Activated CD4-positive, alpha-beta T cell treated with anti-CD3 and anti-CD28 coated beads, Interleukin-10, Interleukin-2, amounts not matched to agents 100 ng/mL and 50 ng/mL, durations not matched to agents 16 hours and 8 hours (primary cell): ENCODE data around the gene PTPRN2.

Experiments
- DNase-seq: peaks from one replicate; pipeline ENCODE4 v3.0.0-alpha.2; 2020

PTPRN2 gene

GRCh38 chr7:157522189-157522588 is 1065.4 kb downstream of the PTPRN2 start:
- no peak for DNase-seq

GRCh38 chr7:157521752-157522151 is 1065.9 kb downstream of the PTPRN2 start:
- no peak for DNase-seq

DNA sequence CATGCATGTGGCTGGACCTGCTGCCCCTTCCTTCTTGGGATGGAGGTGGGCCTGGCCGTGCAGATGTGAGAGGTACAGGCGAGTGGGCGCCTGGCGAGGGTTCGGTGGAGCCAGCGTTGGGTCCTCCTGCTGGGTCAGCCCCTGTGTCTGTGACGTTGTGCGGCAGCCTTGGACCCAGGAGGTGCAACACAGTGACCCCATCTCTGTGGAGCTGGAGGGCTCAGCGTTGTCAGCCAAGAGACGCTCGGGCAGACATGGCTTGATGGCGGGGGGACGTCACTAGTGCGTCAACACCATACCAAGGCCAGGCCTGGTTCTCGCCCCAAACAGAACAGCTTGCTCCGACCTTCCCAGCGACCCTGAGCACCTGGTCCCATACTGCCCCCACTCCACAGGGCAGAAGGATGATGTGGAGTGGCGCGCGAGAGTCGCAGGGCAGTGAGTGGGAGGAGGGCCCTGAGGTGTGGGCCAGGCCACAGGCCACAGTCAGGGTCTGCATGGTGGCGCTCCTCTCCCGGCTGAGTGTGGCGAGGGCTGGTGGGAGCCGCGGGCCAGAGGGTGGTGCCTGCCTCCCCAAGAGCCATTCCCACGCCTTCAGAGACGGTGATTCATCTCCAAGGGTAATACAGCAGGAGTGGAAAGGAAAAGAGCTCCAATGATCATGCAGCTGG is 1066.4 kb downstream of the PTPRN2 start:
- no peak for DNase-seq

GRCh38 chr7:157520249-157520648 is 1067.4 kb downstream of the PTPRN2 start:
- no peak for DNase-seq

- no peak for DNase-seq
Measured at GRCh38 chr7:157519798-157520244, 1067.8 kb downstream of the PTPRN2 start.

DNA sequence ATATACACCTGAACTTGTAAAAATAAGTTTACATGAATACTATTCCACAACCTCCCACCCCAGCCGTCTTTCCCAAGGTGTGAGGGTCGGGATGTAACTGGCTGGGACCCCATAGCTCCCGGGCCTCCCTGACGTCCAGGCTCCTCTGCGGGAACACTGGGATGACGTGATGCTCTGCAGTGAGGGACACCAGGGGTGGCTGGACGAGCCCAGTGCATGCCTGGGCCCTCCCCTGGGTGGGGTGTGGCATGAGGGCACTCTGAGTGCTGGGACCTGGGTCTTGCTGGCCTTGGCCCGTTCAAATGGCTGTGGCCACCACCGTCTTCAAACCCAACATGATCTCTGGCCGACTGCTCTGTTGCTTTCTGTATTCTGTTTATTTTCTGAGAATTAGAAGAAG is 1068.4 kb downstream of the PTPRN2 start:
- no peak for DNase-seq

DNA sequence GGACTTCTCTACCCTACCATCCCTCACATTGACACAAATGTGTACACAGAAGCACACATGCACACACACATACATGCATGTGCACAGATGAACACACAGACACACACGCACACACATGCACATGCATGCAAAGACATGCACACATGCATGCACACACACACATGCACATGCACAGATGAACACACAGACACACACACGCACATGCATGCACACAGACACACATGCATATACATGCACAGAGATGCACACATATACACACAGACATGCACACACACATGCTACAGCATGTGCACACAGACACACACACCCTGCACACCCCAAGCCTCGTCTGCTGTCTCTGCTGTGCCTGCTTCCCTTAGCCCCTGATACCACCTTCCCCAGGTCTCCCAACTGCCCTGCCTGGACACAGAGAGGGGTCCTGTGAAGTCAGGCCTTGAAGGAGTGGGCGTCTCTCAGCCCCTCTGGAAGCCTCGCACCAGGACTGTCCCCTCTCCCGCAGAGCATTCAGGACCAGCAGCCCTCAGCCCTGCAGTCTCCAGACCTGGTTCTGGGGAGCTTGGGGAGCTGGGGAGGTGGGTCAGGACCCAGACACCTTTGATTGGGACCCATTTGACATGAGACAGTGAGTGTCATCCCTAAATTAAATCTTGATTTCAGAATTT is 1069.0 kb downstream of the PTPRN2 start:
- DNase-seq = no peak

DNA sequence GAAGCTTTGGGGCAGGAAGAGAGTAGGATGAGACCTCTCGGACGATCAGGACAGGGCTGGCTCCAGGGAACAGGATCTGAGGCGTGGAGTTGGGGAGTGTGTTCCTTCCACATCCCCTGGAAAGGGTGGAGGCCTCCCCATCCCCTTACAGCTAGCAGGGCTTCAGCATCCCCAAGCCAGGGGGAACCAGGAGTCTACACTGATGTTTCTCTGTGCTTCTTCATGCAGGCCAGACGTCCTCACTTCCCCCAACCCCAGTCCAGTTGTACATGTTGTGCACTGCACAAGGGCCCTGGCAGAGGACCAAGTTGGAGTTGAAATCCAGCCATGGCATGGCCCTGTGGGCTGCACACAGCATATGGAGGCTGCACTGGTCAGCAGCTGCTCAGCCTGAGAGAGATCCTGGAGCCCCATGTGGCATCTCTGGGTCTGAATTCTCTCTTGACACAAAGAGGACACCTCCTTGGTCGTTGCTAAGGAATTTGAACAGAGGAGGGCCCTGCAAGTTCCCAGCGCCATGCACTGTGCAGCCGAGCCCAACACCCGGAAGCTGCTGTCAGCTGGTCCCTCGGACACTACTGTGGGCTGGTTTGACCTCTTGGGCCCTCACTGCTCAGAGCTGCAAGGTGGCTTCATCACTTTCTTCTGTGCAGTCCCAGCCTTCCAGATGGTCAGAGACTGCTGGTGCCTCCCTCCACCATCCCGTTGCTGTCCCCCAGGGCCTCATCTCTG is 1069.7 kb downstream of the PTPRN2 start:
- DNase-seq = no peak

GRCh38 chr7:157516911-157517781 is 1070.5 kb downstream of the PTPRN2 start:
- DNase-seq = no peak

DNA sequence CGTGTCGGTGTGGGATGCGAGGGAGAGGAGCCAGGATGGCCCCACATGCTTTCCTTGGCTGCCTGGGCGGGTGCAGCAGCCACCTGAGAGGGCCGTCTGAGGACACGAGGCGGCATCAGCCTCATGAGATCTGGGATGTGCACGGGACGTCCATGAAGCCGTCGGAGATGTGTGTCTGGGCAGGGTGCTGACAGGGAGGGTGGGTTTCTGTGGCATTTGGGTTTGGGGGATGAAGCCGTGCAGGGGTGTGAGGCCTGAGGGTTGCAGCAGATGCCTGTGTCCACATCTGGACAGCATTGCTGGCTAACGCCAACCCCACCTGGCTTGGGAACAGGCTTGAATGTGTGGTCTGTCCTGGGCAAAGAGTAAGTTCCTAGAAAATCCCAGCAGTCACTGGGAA is 1071.3 kb downstream of the PTPRN2 start:
- DNase-seq = no peak

DNA sequence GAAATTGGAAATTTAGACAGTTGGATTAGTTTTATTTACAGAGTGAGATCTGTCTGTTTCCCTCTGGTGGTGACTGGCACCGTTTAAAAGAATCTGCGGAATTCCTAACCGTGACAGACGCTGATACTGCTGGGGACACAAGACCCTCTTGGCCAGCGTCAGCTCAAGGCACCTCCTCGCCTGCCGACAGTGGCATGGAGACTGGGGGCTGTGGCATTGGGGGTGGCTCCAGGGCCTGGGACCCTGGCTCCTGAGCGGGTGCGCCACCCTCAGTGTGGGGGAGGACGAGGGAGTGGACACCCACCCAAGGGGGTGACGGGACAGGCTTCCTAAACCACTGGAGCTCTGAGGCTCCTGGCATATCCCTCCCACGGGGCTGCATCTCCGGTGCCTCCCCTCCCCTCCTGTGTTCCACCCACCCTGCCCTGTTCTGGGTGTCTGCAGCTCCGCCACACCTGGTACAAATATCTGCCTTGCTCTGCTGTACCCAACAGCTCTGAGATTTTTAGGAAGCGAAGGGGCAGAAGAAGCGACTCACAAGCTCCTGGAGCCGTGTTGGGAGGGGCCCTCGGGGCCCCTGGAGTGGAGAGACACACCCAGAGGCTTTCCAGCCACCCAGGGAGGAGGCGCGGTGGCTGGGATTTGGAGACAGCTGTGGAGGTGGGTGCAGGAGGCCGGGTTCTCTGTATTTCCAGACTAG is 1072.1 kb downstream of the PTPRN2 start:
- DNase-seq = no peak

- no peak for DNase-seq
Measured at GRCh38 chr7:157514746-157515145, 1072.9 kb downstream of the PTPRN2 start.

- no peak for DNase-seq
Measured at GRCh38 chr7:157514306-157514705, 1073.3 kb downstream of the PTPRN2 start.

- DNase-seq = no peak
Measured at GRCh38 chr7:157513682-157514081, 1073.9 kb downstream of the PTPRN2 start.

DNA sequence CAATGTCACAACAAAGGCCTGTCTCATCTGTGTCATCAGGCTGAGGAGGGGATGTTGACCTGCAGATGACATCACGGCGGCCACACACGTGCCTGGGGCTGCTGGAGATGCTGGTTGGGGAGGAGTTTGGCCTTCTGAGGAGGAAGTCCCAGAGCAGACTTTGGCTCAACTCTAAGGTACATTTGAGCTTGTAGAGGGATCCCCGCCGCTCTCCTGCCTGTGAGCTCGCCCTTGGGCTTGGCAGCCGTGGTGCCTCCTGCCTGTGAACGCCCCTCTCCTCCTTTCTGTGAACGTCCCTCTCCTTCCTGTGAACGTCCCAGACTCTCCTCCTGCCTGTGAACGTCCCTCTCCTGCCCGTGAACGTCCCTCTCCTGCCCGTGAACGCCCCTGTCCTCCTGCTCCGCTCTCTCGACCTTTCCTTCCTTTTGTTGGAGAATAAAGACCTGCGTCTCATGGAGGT is 1074.4 kb downstream of the PTPRN2 start:
- DNase-seq = no peak

DNA sequence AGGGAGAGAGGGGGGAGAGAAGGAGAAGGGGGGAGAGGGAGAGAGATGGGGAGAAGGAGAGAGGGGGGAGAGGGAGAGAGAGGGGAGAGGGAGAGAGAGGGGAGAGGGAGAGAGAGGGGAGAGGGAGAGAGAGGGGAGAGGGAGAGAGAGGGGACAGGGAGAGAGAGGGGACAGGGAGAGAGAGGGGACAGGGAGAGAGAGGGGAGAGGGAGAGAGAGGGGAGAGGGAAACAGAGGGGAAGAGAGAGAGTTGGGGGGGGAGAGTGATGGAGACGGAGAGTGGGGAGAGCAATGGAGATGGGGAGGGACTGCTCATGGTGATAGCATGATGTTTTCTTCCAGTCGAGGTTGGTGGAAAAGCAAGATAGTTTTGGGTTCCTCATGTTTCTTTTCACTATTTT is 1078.4 kb downstream of the PTPRN2 start:
- DNase-seq = no peak

DNA sequence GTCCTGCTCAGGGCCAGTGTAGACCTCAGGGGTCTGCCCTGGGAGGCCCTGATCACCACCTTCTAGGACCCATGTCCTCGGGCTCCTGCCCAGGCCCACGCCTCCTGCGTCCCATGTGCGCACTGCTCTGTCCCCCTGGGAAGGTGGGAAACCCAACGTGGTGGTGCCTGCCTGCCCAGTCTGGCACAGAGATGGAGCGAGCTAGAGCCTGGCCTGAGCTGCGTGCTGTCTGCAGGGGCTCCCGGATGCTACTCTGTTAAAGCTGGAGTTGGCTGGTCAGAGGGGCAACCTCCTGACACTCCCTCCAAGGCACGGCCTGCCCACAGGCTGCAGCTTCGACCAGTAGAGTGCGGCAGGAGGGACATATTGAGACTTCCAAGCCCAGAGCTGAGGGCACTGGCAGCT is 1079.1 kb downstream of the PTPRN2 start:
- no peak for DNase-seq

DNA sequence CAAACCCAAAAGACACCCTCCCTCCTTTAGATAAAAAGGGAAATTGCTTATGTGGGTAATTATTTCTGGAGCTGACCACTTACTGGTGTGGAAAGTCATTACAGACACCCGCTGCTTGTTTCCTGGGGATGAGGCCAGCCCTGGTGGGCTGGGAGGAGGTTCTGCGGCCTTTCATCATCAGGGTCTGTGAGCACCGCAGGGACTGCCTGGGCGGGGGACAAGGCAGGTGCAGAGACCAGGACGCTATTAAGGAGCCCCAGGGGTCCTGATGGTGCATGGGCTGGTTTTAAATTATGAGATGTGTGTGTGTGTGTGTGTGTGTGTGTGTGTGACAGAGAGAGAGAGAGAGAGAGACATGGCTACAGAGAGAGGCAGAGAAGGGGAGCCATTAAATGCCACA is 1079.6 kb downstream of the PTPRN2 start:
- no peak for DNase-seq

- no peak for DNase-seq
Measured at GRCh38 chr7:157506268-157506667, 1081.4 kb downstream of the PTPRN2 start.

GRCh38 chr7:157505646-157506045 is 1082.0 kb downstream of the PTPRN2 start:
- no peak for DNase-seq

DNA sequence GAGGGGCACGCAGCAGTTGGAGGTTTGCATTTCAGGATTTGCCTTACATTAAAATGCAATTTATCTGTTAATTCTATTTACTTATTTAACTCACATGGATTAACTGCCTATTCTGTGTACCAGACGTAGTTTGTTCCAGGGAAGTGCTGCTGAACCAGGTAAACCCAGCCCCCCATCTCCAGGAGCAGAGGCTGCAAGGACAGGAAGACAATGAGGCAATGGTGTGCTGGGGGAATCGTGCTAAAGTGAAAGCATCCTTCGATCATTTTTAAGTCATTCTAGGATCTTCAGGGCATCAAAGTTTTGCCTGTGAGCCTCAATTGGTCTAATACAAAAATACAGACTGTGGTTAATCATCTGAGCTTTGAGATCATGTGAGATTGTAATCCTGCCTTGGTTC is 1084.4 kb downstream of the PTPRN2 start:
- no peak for DNase-seq

- peak; percentile 71 for DNase-seq
Measured at GRCh38 chr7:157502701-157503111, 1084.9 kb downstream of the PTPRN2 start.
